GM21423 (cell line): Measurements from ENCODE around the gene SNX17.

Source experiments
- ATAC-seq: cut with Tn5 transposase; IDR thresholded peaks from one replicate; pipeline ENCODE4 v1.9.1; 2021; ENCODE audit warnings: mild to moderate bottlenecking, moderate library complexity; ENCODE audit not compliant: unreplicated experiment

SNX17 gene

GRCh38 chr2:27363933-27364332 is 6.5 kb upstream of the SNX17 start:
- no peak for ATAC-seq

GRCh38 chr2:27369471-27370025 is 868 bp upstream of the SNX17 start:
- ATAC-seq: no peak

GRCh38 chr2:27370816-27371620 is 602 bp downstream of the SNX17 start:
- peak; percentile 28 for ATAC-seq

- no peak for ATAC-seq
Measured at GRCh38 chr2:27372937-27373336, 2.5 kb downstream of the SNX17 start.

- no peak for ATAC-seq
Measured at GRCh38 chr2:27373567-27373966, 3.2 kb downstream of the SNX17 start.

- no peak for ATAC-seq
Measured at GRCh38 chr2:27375513-27376099, 5.2 kb downstream of the SNX17 start.

- no peak for ATAC-seq
Measured at GRCh38 chr2:27376151-27376865, 5.9 kb downstream of the SNX17 start.

GRCh38 chr2:27376866-27377617 is 6.6 kb downstream of the SNX17 start:
- ATAC-seq: no peak

GRCh38 chr2:27377618-27378095 is 7.2 kb downstream of the SNX17 start:
- no peak for ATAC-seq

GRCh38 chr2:27378096-27378808 is 7.8 kb downstream of the SNX17 start:
- no peak for ATAC-seq

GRCh38 chr2:27378809-27379290 is 8.4 kb downstream of the SNX17 start:
- ATAC-seq: no peak

GRCh38 chr2:27379383-27379835 is 9.0 kb downstream of the SNX17 start:
- ATAC-seq: no peak

- peak; percentile 31 for ATAC-seq
Measured at GRCh38 chr2:27379836-27380625, 9.6 kb downstream of the SNX17 start.

GRCh38 chr2:27380626-27381545 is 10.5 kb downstream of the SNX17 start, which contains the start of gene ZNF513:
Gene ZNF513 (minus strand): TSS chr2:27380734. CDS start chr2:27380526, 208 bp downstream.
- peak; percentile 83 for ATAC-seq

GRCh38 chr2:27381577-27382181 is 11.3 kb downstream of the SNX17 start:
- no peak for ATAC-seq

- ATAC-seq: no peak
Measured at GRCh38 chr2:27390822-27391679, 20.6 kb downstream of the SNX17 start.
